T follicular helper cell (primary cell): Measurements from ENCODE around the gene HOXA6.

ENCODE experiments used
- DNase-seq: peaks from one replicate; pipeline ENCODE4 v3.0.0-alpha.2; 2020; ENCODE audit warnings: low read depth

Gene HOXA6

DNA sequence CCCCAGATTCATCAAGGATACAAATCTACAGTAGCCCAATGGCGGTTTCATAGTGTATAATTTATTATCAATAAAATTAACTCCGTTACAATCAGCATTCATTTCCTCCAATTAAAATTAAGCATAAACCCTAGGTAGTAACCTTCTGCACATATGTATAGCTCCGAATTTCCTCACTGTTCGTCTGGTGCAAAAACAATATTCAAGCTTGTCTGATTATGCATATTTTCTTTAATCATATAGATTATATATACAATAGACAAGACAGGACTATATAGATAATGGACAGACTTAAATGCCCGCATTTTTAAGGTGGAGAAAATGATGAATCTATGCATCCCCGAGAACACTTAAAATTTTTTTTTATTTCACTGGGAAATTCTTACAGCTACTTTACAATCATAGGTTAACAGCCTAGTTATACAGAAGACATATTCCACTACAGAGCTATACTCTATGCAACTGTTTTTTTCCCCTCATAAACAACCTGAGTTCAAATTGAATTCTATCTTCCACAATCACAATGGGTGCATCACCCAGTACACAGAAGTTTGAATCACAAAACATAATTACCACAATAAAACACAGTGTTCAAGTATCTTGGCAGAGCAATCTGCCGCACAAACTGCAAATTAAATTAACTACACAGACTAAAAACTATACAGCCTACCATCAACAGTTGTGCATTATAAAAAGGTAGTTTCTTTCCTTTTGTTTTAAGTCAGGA lies 15.2 kb upstream of the HOXA6 start:
- no peak for DNase-seq

DNA sequence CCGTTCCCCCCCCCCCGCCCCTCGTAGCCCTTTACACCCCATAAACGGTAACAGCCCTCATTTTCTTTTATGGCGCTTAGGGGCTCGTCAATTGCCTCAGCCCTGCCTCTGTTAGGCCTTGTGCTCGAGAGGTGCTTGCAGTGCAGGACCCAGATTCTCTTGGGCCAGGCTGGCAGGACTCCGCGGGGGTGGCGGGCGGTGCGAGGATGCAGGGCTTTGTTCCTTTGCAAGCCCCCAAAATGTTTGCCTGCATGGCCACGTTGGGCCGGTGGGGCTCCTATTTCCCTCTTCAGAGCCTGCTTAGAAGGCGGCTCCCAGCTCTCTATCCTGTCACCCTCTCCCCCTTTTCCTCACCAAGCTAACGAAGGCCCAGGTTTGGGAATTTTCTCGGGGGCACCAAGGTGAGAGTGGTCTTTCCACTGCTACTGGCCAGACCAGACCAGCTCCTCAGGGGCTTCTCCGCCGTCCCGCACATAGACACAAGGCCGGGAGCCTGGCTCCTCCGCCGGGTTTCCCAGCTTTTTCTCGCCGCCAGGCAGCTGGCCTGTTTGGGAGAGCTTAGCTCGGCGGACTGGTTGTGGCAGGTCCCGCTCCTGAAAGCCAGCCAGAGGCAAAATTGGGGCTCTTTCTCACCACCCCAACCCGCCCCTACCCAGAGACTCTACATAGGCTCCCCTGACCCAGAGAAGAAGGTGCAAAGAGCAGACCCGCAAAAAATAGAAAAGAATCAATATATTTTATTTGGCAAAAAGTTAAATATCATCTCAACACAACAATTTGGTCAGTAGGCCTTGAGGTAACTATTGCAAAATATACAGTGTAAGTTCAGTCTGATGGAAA lies 14.4 kb upstream of the HOXA6 start:
- DNase-seq, result no peak

DNA sequence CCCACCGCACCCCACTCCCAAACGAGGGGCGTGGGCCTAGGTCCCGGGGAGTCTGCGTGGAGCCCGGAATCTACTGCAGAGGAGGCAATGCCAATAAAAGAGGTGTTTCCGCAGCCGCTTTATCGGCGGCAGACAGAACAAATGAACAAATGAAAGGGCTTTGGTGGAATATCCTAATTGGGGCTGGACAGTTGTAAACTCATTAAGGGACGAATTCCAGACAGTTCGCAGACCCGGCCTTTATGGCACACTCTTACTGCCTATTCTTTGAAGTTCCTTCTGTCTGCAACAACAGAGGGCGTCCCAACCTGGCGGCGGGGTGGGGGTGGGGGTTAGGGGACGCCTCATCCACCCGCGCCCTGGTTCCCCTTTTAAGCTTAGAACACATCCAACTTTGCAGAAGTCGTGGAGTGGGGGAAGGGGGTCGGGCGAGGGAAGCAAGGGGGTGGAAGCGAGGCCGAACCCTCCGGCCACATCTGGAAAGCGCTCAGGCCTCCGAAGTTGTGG lies 13.7 kb upstream of the HOXA6 start:
- DNase-seq, result no peak

DNA sequence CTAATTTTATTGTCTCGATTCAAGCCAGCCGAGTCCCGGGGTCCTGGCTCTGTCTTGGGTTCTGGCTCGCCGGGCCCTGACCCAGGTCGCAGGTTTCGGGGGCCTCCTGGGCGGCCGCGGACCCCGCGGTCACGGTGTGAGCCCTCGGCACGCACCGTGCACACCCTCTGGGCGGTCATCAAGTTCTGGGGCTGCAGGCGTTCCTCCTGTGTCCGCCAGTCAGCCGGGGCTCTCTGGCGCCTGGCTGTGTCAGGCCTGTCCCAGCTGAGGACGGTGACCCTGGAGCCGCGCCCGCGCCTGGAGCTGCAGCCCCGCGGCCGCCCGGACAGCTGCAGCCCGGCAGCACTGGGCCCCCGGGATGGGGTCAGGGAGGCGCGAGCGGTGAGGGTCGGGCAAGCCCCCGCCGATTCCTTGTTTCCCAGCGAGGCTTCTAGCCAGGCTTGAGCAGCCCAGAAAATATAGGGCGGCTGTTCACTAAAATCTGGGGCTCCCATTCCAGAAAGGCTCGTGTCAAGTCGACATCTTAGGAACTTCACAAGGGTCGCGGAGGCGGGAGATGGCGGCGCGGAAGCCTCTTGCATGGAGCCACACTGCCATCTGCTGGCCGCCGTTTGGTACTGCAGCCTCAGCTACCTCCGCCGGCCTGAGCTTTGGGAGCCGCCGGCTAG lies 13.1 kb upstream of the HOXA6 start:
- DNase-seq, result peak; percentile 69

DNA sequence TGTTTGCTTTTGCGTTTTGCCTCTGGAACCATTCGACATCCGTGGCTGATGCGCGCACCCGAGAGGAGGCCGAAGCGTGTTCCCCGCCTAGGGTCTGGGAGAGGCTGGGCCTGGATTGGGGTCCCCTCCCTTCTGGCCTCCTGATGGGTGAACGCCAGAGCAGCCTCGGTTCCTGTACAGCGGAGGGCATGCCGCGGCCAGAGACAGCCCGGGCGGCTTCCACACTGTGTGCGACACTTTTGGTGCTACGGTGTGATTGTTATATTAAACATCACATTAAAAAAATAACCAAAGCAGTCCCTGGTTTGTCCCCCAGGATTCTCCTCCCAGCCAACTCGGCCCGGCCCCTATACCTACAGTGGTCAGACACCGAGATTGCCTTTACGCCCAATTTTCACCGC lies 12.6 kb upstream of the HOXA6 start:
- DNase-seq, result no peak

DNA sequence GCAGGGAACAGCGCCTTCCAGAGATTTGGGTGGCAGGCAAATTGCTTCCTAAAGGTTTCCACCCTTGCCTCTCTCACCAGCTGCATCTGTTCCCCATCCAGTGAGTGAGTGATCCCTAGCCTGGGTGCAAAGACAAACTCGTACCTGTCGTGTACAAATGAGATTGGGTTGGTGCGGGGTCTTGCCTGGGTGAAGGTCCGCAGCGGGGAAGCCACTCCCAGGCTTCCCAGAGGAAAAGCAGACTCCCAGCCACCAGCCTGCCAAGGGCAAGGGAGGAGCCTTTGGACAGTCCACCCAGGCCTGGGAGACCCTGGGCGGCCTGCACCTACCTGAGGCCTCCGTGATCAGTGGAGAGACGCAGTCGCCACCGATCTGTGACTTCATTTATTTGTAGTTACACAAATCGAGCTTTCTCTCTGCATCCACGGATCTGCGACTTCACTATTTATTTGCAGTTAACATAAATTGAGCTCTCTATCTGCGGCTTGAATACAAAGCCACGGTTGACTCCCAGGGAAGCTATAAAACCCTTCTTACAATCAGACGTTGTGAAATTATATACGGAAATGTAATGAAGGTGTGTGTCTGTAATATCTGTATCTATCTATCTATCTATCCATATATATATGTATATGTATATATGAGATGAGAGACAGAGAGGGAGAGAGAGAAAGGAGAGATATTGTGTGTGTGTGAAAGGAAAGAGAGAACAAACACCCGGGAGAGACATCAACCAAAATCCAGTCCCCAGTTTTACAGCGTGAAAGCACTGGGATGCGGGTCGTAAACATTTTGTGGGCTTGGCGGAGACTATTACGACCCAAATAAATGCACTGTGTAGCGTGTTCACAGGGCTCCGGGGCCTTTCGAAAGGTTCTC lies 11.9 kb upstream of the HOXA6 start:
- no peak for DNase-seq

DNA sequence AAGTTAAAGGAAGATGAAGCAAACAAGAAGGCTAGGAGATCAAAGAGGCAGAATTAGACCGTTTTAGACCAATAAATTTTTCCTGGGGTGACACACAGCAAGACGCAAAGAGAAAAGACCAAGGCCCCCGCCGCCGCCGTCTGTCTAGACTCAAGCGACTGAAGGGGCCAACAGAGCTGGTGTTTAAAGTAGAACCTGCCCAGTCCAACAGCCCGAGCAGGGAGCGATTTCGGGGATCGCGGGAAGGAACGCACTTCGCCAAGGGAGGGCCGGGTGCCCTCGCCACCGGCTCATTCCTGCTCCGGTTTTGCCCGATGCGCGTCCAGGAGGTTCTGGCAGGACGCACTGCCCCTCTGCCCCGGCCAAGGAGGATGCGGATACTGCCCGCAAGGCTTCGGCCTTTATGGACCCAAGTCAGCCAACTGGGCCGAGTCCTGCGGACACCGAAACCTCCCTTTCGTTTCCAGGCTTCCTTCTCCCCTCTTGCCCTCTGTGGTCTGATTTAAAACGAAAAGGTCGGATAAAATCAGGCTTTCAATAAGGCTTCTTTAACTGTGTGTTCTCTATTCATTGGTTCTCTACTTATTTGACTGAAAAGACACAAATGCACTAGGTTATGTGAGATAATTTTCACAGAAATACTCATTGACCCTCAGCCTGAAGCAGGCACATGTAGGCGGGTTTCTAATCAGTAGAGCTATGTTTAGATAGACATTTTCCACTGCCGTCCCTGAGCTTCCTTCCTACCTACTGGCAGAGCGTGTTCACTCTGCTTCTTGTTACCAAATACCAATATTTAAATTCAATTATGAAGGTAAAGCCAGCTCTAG lies 11.1 kb upstream of the HOXA6 start:
- DNase-seq, result no peak

DNA sequence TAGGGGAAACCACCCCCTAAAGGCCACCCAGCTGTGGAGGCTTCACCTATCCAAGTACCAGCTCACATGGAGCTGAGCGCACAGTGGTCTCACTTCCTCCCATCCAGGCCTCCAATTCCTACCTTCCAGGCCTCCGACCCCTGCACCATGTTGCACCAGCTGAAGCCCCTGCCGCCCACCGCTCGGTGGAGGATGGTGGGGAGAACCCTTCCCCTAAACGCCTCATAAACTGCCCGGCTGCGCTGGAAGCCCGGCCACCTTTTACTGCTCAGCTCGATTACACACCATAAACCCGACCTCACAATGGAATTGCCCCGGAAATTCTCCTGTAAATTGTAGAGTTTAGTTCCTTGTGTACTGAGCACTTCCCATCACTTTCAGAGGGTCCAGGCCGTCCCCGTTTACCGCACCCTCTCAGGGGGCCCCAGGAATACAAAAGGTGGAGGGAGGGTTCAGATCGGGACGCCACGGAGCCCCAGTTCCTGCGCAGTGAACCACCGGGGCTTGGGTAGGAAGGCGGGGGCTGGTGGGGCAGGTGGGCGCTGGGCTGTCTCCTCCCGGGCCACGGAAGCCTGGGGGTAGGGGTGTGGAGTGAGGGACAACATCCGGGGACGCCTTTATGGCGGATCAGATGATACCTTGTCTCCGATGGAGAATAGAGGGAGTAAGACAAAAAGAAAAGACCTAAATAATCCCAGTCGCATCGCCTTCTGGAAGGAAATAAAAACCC lies 10.3 kb upstream of the HOXA6 start:
- no peak for DNase-seq

DNA sequence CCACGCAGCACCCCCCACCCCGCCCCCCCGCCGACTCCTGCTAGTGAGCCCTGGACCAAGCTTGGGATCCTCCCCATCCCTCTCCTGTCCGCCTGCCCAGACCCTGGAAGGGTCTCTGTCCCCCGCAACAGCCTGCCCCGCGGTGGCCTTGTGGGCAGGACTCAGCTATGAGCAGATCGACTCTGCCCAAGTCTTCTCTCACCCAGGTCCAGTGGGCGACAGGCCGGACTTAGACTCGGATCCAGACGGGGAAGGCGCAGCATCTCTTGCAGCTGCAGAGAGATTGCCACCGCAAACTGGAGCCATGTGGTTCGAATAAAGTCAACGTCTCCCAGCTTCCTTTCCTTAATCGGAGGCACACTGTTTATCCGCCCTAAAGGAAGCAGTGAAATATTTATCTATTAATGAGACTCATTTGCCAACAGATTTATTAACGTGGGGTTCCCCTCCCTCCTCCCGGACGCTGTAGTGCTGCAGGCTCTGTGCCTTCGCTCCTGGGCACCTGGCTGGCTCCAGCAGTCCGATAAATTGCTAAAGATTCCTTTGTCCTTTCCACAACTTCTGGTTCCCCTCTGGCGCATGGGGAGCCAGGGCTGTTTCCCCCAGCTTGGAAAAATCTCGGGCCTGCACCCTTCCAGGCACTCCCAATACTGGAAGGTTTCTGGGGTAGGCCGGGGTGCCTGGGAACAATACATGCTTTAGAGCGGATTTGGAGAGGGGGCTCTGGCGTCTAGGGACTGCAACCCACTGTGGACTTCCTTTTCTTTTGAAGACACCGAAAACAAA lies 9.5 kb upstream of the HOXA6 start:
- DNase-seq, result no peak

DNA sequence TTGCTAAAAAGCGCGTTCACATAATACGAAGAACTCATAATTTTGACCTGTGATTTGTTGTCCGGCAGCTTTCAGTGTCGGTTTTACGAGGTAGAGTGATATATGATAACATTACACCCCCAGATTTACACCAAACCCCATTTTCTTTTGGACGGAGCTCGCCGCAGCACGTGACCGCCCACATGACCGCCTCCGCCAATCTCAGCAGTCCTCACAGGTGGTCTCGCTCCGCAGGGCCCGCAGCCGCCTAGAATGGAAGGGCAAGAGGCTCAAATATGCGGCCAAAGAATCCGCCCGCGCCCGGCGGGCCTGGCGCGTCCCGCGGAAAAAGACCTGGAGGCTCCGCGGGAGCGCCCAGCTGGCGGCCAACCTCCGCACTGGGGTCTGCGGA lies 8.9 kb upstream of the HOXA6 start, which contains the start of gene HOXA7:
HOXA7 (minus strand) TSS at position 168 of the 391 bp plus-strand sequence; CDS start at position 38, 130 bp downstream.
- DNase-seq, result no peak

DNA sequence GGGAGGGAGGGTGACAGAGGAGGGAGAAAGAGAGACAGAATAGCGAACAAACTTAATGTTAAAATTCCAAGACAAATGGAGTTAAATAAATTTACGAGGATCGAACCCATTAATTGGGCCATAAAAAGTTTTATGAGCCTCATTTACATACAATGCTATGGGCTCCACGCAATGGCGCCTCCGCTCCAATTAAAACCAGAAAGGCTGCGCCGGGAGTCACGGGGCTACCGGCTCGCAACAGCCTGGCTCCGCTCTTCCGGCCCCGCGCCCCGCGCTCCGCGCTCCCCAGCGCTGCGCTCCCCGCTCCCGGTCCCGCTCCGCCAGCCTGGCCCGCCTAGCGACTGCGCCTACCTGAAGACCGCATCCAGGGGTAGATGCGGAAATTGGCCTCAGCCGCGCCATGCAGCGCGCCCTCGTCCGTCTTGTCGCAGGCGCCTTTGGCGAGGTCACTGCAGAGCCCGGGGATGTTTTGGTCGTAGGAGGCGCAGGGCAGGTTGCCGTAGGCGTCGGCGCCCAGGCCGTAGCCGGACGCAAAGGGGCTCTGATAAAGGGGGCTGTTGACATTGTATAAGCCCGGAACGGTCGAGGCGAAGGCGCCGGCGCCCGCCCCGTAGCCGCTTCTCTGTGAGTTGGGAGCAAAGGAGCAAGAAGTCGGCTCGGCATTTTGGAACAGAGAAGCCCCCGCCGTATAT lies 8.4 kb upstream of the HOXA6 start:
- no peak for DNase-seq

DNA sequence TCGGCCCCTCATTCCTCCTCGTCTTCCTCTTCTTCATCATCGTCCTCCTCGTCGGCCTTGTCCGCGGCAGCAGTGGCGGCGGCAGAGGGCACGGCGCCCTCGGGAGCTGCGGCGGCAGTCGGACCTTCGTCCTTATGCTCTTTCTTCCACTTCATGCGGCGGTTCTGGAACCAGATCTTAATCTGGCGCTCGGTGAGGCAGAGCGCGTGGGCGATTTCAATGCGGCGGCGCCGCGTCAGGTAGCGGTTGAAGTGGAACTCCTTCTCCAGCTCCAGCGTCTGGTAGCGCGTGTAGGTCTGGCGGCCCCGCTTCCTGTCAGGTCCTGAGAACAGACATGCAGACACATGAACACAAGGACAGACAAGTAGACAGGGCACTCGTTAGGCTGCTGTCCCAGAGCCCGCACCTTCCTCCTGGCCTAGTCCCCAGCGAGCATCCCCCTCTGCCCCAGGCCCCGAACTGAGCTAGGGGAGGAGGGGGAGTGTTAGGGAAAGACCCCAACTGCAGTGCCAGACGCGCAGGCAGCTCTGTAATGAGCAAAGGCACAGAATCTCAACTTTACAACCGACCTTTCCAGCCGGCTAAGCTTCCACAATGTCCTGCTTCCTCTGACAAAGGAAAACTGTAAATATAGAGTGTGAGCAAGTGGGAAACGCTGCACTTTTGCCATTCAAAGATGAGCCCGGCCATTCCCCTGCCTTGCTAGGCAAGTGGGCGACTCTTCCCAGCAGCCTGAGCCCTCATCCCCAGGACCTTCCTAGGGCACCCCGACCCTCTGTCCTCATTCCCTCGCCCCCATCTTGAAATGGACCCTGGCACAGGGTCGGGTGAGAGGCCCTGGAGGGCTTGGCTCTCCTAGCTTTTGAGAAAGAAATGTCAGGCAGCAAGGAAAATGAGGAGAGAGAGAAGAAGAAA lies 7.6 kb upstream of the HOXA6 start:
- no peak for DNase-seq

DNA sequence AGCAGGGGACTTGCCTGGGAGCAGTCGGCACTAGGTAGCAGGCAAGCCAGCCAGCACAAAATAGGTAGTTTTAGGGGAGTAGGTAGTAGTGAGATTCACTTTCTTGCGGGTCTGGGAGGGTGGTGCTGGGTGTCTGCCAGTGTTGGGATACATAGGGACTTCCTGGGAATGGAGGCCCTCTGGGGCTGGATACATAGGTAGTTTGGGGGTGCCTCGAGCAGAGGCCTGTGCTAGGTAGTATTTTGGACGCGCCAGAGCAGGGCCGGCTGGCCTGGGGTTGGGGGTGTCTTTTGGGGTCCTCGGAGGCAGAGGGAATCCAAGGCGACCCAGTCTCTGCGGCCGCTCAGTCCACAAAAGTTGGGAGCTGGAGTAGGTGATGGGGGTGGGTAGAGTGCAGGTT lies 6.8 kb upstream of the HOXA6 start:
- DNase-seq, result no peak

DNA sequence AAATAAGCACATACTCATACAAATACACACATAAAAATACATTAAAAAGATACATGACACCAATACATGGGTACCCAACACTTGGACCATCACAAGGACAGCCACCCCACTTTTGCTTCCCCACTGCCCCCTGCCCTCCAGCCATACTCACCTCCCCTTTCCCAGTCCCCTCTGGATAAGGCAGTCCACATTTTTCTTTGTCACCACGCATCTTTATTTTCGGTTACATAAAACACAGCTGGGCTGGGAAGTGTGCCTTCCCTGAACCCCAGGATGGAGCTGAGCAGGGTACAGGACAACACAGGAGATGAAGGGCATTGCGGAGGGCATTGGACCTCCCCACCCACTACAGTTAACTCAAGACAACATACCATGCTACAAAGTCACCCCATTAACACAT lies 6.0 kb upstream of the HOXA6 start:
- DNase-seq, result no peak

DNA sequence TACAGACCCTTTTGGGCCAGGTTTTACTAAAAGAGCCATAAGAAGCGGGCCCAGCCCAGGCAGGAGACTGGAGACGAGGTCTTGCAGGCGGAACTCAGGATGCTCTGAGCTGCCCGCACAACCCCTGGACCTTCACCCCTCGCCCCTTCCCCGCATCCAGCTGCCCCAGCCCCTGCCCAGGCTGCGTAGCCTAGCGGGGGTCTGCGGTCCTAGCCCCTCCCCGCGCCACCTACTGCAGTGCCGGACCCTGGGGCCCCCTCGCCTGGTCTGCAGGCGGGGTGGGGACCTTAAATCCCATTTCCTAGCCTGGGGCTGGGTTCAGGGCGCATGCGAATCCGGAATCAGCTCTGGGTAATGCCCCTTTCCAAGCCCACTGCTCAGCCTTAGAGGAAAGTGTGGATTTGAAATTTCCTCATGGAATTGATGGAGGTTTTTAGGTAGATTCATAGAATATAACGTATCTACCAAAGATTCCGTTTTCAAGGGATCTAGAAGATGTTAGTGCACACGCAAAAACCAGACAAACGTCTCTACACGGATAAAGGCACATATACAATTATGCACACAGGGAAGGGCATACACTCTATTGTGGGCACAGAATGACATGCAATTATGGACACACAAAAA lies 5.4 kb upstream of the HOXA6 start:
- no peak for DNase-seq

DNA sequence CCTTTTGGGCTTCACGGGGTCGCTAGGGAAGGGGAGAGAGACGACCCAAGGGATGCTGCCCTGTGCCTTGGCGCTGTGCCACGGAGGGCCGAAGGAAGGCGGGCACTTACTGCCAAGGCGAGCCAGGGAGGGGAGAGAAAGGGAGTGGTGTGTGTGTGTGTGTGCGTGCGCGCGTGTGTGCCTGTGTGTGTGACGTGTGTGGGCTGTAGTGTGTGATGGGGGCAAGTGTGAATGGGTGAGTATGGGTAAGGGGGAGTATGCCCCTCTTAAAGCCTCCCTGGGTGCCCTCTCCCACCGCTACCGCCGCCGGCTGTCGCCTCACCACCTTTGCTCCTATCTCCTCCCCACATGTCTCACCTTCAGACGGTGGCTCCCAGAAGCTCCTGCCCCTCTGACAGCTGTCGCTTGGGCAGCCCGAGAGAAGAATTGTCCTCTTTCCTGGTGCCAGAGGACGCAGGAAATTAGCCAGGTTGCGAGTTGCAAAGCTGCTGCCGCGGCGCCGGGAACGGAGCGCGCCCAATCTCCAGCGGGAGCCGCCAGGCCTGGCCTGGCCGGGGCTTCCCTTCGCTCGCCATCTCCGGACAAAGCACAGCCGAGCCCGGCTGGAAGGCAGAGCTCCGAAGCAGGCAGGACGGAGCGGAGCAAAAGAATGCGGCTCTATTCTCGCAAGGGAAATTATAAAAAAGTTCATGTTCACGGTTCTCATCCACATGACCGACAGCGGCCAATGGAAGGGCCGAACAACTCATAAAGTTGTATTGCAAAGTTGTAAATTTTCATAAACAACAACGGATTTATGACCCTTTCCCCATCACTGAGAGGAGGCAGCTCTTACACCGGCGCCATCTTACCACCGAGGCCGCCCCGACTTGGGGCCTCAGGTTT lies 4.6 kb upstream of the HOXA6 start, which contains the start of gene HOXA3:
HOXA3 (minus strand) TSS at position 653 of the 885 bp plus-strand sequence. CDS start 41,943 bp downstream, outside the sequence.
- no peak for DNase-seq
